DOHH2 (cell line): Measurements from ENCODE around the gene SEC24B.

ENCODE experiments used
- CTCF ChIP-seq: fragments of 200-600 bp; sonication (generic); IDR thresholded peaks from one replicate; pipeline ENCODE4 v1.5.1; 2014; ENCODE audit warnings: antibody characterized with exemption, mild to moderate bottlenecking, low read depth, low read length; ENCODE audit not compliant: poor library complexity, severe bottlenecking
- EZH2phosphoT487 ChIP-seq: fragments of 200-600 bp; sonication (generic); IDR thresholded peaks from 2 replicates; pipeline ENCODE4 v1.6.1; 2017; ENCODE audit warnings: borderline replicate concordance, mild to moderate bottlenecking, antibody characterized with exemption, low read length, moderate library complexity, mixed read lengths

- TF ChIP-seq CTCF (no peak), EZH2phosphoT487 (no peak)
These were observed 22.8 kb upstream of the SEC24B start for GRCh38 chr4:109410776-109411175.
